Adrenal gland (tissue), 5 donors: ENCODE measurements around the gene NOSIP.

Experiments used
- POLR2A ChIP-seq, 2 donors: fragments of 450-650 bp; IDR thresholded peaks; one replicate each; pipeline ENCODE4 v1.6.1; 2017; ENCODE audit warnings: antibody characterized with exemption in 2 of 2, mild to moderate bottlenecking in 2 of 2, moderate library complexity in 1 of 2
- TF ChIP-seq, protein P1 (sequence below), 6 experiments: fragments of 450-650 bp in 4 of 6; fragments of 200-600 bp in 2 of 6; sonication (generic) in 1 of 6; IDR thresholded peaks; 1 replicate in 5 of 6; 2 replicates in 1 of 6; pipeline versions ENCODE4 v1.5.1 to v1.8.0; 2016 to 2021; ENCODE audit warnings: antibody characterized with exemption in 6 of 6, mild to moderate bottlenecking in 2 of 6, moderate library complexity in 1 of 6
- donor health status: DM: no; HTN: no; CAD: no.

GRCh38 chr19:49613374-49613773 is 33.0 kb upstream of the NOSIP start:
- TF ChIP-seq, protein P1, sequence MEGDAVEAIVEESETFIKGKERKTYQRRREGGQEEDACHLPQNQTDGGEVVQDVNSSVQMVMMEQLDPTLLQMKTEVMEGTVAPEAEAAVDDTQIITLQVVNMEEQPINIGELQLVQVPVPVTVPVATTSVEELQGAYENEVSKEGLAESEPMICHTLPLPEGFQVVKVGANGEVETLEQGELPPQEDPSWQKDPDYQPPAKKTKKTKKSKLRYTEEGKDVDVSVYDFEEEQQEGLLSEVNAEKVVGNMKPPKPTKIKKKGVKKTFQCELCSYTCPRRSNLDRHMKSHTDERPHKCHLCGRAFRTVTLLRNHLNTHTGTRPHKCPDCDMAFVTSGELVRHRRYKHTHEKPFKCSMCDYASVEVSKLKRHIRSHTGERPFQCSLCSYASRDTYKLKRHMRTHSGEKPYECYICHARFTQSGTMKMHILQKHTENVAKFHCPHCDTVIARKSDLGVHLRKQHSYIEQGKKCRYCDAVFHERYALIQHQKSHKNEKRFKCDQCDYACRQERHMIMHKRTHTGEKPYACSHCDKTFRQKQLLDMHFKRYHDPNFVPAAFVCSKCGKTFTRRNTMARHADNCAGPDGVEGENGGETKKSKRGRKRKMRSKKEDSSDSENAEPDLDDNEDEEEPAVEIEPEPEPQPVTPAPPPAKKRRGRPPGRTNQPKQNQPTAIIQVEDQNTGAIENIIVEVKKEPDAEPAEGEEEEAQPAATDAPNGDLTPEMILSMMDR (IDR thresholded peaks at IDR 0.05), result no peak
- no peak for TF ChIP-seq POLR2A (IDR thresholded peaks at IDR 0.05)
